Activated CD4-positive, alpha-beta memory T cell treated with anti-CD3 and anti-CD28 coated beads, Interleukin-2, amount 10 ng/mL, durations not matched to agents 7 days and 5 days (primary cell): ENCODE results near the gene SCARF1. TPM values are rescaled to one million over a fixed set of nuclear protein-coding genes. Genes with fewer than 3 reads are reported as not detected.

Experiments used
- CTCF ChIA-PET: fragments of 350-600 bp; sonication (Branson Sonifier 250); formaldehyde crosslinking; loops from one replicate; lab custom pipeline; 2021; ENCODE audit warnings: antibody characterized with exemption, inconsistent platforms; lab: Charles Lee
- POLR2A ChIA-PET: fragments of 350-600 bp; sonication (Branson Sonifier 250); formaldehyde crosslinking; loops from one replicate; lab custom pipeline; 2021; ENCODE audit warnings: antibody characterized with exemption; lab: Charles Lee
- DNase-seq: peaks from one replicate; pipeline ENCODE4 v3.0.0-alpha.2; 2020
- H3K27ac Mint-ChIP-seq: one replicate; pipeline ENCODE4 v1.8.0; 2021; ENCODE audit warnings: mild to moderate bottlenecking, mixed read lengths
- H3K27me3 Mint-ChIP-seq: one replicate; pipeline ENCODE4 v1.8.0; 2021; ENCODE audit warnings: mixed read lengths
- H3K36me3 Mint-ChIP-seq: one replicate; pipeline ENCODE4 v1.8.0; 2021; ENCODE audit warnings: low read depth, mixed read lengths
- H3K4me1 Mint-ChIP-seq: one replicate; pipeline ENCODE4 v1.8.0; 2021; ENCODE audit warnings: mixed read lengths
- H3K4me3 Mint-ChIP-seq: one replicate; pipeline ENCODE4 v1.8.0; 2021; ENCODE audit warnings: mild to moderate bottlenecking, mixed read lengths
- H3K9me3 Mint-ChIP-seq: one replicate; pipeline ENCODE4 v1.8.0; 2021; ENCODE audit warnings: mixed read lengths
- total RNA-seq, 2 experiments: library from RNA; stranded (reverse); gene quantifications; one replicate each; pipeline ENCODE4 v1.2.3, GENCODE V29; 2021

Gene SCARF1
- total RNA-seq, 2 experiments from 2014 or later = 2.8 to 3.2 TPM

- Mint-ChIP-seq H3K36me3 (no peaks in the 10 kb centered on the region), H3K4me1 (peaks cover 3% of the 10 kb centered on the region), H3K27ac (no peak overlapping the region), H3K9me3 (no peaks in the 10 kb centered on the region), H3K27me3 (peaks cover 12% of the 10 kb centered on the region), H3K4me3 (no peak overlapping the region)
- POLR2A ChIA-PET = no interaction called here
- no peak for DNase-seq
- CTCF ChIA-PET = interaction anchor here (1.4 kb wide), 1 partner anchor 61 kb away, joined by 4 read pairs; no protein-coding TSS in a partner anchor
These were observed 10.5 kb downstream of the SCARF1 start for GRCh38 chr17:1634841-1635650.

- Mint-ChIP-seq H3K36me3 (no peaks in the 10 kb centered on the region), H3K4me1 (peaks cover 17% of the 10 kb centered on the region), H3K27me3 (peaks cover 34% of the 10 kb centered on the region), H3K9me3 (no peaks in the 10 kb centered on the region), H3K4me3 (peak overlapping the region; percentile 1), H3K27ac (no peak overlapping the region)
- POLR2A ChIA-PET = interaction anchor here (1.4 to 1.5 kb wide), 2 partner anchors 64 to 114 kb away, joined by 4 read pairs; partner anchors contain the start of gene INPP5K
- CTCF ChIA-PET = interaction anchor here (0.5 to 4.5 kb wide), 15 partner anchors 8 to 570 kb away, joined by 3 to 33 read pairs (median 4); partner anchors contain the start of genes INPP5K and RILP
- no peak for DNase-seq
These were observed 14.9 kb downstream of the SCARF1 start for GRCh38 chr17:1630662-1631061.

- ChIA-PET POLR2A (interaction anchor here (0.6 to 2.4 kb wide), 8 partner anchors 9 to 113 kb away, joined by 3 to 13 read pairs (median 4); partner anchors contain the start of genes INPP5K and RILP), CTCF (interaction anchor here (0.5 to 4.5 kb wide), 15 partner anchors 9 to 438 kb away, joined by 3 to 33 read pairs (median 4); partner anchors contain the start of genes INPP5K and RILP)
- peak overlapping the region; percentile 82 for H3K4me3 Mint-ChIP-seq
- no peaks in the 10 kb centered on the region for H3K9me3 Mint-ChIP-seq
- H3K27me3 Mint-ChIP-seq = peaks cover 40% of the 10 kb centered on the region
- H3K27ac Mint-ChIP-seq = peak overlapping the region; percentile 60
- peaks cover 17% of the 10 kb centered on the region for H3K4me1 Mint-ChIP-seq
- H3K36me3 Mint-ChIP-seq = no peaks in the 10 kb centered on the region
- DNase-seq = peak; percentile 82
These were observed 15.8 kb downstream of the SCARF1 start for GRCh38 chr17:1629504-1630310.

- H3K36me3 Mint-ChIP-seq = no peaks in the 10 kb centered on the region
- peaks cover 40% of the 10 kb centered on the region for H3K27me3 Mint-ChIP-seq
- ChIA-PET CTCF (interaction anchor here (1.2 to 4.5 kb wide), 7 partner anchors 12 to 296 kb away, joined by 3 to 33 read pairs (median 10); partner anchors contain the start of genes INPP5K and RILP), POLR2A (interaction anchor here (1.0 to 2.4 kb wide), 7 partner anchors 10 to 113 kb away, joined by 3 to 13 read pairs (median 4); partner anchors contain the start of genes INPP5K and RILP)
- peak overlapping the region; percentile 83 for H3K4me3 Mint-ChIP-seq
- DNase-seq = peak; percentile 89
- H3K4me1 Mint-ChIP-seq = peaks cover 17% of the 10 kb centered on the region
- H3K27ac Mint-ChIP-seq = peak overlapping the region; percentile 53
- H3K9me3 Mint-ChIP-seq = no peaks in the 10 kb centered on the region
These were observed 16.6 kb downstream of the SCARF1 start for GRCh38 chr17:1628856-1629503.

GRCh38 chr17:1627982-1628855, 17.3 kb downstream of the SCARF1 start, which contains the start of gene SLC43A2:
Gene SLC43A2, minus strand, starts transcription at chr17:1628834. Its CDS starts 960 bp downstream, at chr17:1627874.
- Mint-ChIP-seq H3K4me3 (peak within 1 kb of the TSS; percentile 83), H3K36me3 (no peaks in the 10 kb centered on the region), H3K27me3 (peaks cover 40% of the 10 kb centered on the region), H3K4me1 (peaks cover 17% of the 10 kb centered on the region), H3K27ac (peak within 1 kb of the TSS; percentile 53), H3K9me3 (no peaks in the 10 kb centered on the region)
- peak; percentile 78 for DNase-seq
- CTCF ChIA-PET = interaction anchor here (0.6 to 4.5 kb wide), 5 partner anchors 21 to 385 kb away, joined by 6 to 33 read pairs (median 10); partner anchors contain the start of genes INPP5K and RILP
- POLR2A ChIA-PET = interaction anchor here (1.3 to 2.4 kb wide), 3 partner anchors 10 to 88 kb away, joined by 3 to 13 read pairs (median 5); partner anchors contain the start of gene RILP

DNA sequence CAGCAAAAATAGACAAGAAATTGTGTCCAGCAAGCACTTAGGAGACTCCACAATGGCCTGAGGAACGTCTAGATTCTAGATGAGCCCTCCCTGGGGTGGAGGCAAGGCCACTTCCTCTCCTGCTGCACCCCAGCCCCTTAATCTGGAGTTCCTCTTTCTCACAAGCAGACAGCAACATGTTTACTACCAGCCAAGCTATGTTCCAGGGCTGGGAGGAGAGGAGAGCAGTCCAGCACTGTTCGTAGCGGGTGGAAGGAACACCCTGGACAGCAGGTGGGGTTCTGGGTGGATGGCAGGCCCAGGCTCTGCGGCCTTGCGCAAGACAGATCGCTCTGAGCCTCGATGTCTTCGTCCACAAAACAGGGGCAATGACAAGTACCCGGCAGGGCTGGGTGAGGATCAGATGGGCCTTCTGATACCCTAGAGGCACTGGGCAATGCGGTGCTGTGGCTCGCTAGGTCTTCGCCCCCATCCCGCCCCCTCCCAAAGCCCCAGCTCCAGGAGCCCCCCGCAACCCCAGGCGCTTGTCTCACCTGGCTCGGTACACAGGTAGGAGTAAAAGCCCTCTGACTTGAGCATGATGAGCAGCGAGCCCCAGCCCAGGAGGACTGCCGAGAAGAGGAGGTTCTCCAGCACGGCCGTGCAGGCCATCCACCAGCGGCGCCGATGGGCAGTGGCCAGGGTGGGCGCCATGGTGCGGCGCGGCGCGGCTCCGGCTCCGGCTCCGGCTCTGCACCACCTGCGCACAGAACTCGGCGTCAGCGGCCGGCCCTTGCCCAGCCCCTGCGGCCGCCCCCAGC, 18.1 kb downstream of the SCARF1 start:
- Mint-ChIP-seq H3K27ac (no peak overlapping the region), H3K4me3 (peak overlapping the region; percentile 49), H3K36me3 (no peaks in the 10 kb centered on the region), H3K4me1 (peaks cover 17% of the 10 kb centered on the region), H3K27me3 (peaks cover 40% of the 10 kb centered on the region), H3K9me3 (no peaks in the 10 kb centered on the region)
- DNase-seq = no peak
- POLR2A ChIA-PET = interaction anchor here (1.2 to 2.4 kb wide), 2 partner anchors 20 to 22 kb away, joined by 3 to 13 read pairs; partner anchors contain the start of gene RILP
- CTCF ChIA-PET = interaction anchor here (0.6 to 4.5 kb wide), 3 partner anchors 22 to 384 kb away, joined by 6 to 25 read pairs (median 7); partner anchors contain the start of genes INPP5K and RILP

GRCh38 chr17:1626333-1626732, 19.2 kb downstream of the SCARF1 start:
- H3K27ac Mint-ChIP-seq = no peak overlapping the region
- peaks cover 17% of the 10 kb centered on the region for H3K4me1 Mint-ChIP-seq
- H3K27me3 Mint-ChIP-seq = peaks cover 35% of the 10 kb centered on the region
- H3K4me3 Mint-ChIP-seq = no peak overlapping the region
- H3K36me3 Mint-ChIP-seq = no peaks in the 10 kb centered on the region
- no peak for DNase-seq
- no peaks in the 10 kb centered on the region for H3K9me3 Mint-ChIP-seq
- ChIA-PET POLR2A (interaction anchor here (1.2 kb wide), 1 partner anchor 21 kb away, joined by 3 read pairs; no protein-coding TSS in a partner anchor), CTCF (interaction anchor here (2.2 kb wide), 1 partner anchor 52 kb away, joined by 8 read pairs; no protein-coding TSS in a partner anchor)

DNA sequence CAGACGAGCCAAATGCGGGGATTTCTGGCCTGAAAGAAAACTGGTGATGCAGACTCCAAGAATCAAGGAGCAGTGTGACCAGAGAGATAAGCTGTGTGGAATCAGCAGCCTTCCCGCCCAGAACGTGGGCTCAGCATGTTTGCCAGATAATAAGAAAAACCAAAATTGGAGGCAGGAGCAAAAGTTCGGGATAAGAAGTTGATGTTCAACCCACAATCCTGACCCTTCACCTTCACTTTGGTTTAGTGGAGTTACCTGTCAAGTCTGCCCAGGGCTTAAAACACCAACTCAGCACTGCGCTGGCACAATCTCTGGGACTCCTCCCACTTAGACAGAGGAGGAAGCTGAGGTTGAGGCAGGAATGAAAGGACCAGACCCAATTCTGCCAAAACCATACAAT, 20.0 kb downstream of the SCARF1 start:
- Mint-ChIP-seq H3K9me3 (no peaks in the 10 kb centered on the region), H3K36me3 (no peaks in the 10 kb centered on the region), H3K27ac (no peak overlapping the region), H3K4me1 (peaks cover 17% of the 10 kb centered on the region), H3K4me3 (no peak overlapping the region), H3K27me3 (peaks cover 33% of the 10 kb centered on the region)
- ChIA-PET POLR2A (no interaction called here), CTCF (interaction anchor here (0.6 to 2.2 kb wide), 2 partner anchors 51 to 59 kb away, joined by 4 to 8 read pairs; no protein-coding TSS in a partner anchor)
- no peak for DNase-seq

GRCh38 chr17:1625053-1625452, 20.5 kb downstream of the SCARF1 start:
- H3K27ac Mint-ChIP-seq = no peak overlapping the region
- no peaks in the 10 kb centered on the region for H3K36me3 Mint-ChIP-seq
- H3K4me1 Mint-ChIP-seq = peaks cover 14% of the 10 kb centered on the region
- no peak for DNase-seq
- ChIA-PET POLR2A (no interaction called here), CTCF (interaction anchor here (2.2 kb wide), 1 partner anchor 51 kb away, joined by 8 read pairs; no protein-coding TSS in a partner anchor)
- no peak overlapping the region for H3K4me3 Mint-ChIP-seq
- H3K9me3 Mint-ChIP-seq = no peaks in the 10 kb centered on the region
- H3K27me3 Mint-ChIP-seq = peaks cover 29% of the 10 kb centered on the region

GRCh38 chr17:1624650-1625049, 20.9 kb downstream of the SCARF1 start:
- H3K27me3 Mint-ChIP-seq = peaks cover 27% of the 10 kb centered on the region
- DNase-seq = no peak
- H3K36me3 Mint-ChIP-seq = no peaks in the 10 kb centered on the region
- no peak overlapping the region for H3K4me3 Mint-ChIP-seq
- no peaks in the 10 kb centered on the region for H3K9me3 Mint-ChIP-seq
- H3K27ac Mint-ChIP-seq = no peak overlapping the region
- H3K4me1 Mint-ChIP-seq = peaks cover 11% of the 10 kb centered on the region
- ChIA-PET CTCF (interaction anchor here (2.2 kb wide), 1 partner anchor 50 kb away, joined by 8 read pairs; no protein-coding TSS in a partner anchor), POLR2A (no interaction called here)
